Epithelial cell of prostate (primary cell): ENCODE data around the gene DPH1.

ENCODE experiments used
- DNase-seq: peaks from one replicate; pipeline ENCODE4 v3.0.0-alpha.2; 2011; ENCODE audit warnings: low read depth, low spot score
- H3K27ac ChIP-seq: fragments of 450-650 bp; 2 replicates; pipeline ENCODE4 v1.5.1; 2017; ENCODE audit warnings: mild to moderate bottlenecking

Gene DPH1

GRCh38 chr17:2025220-2025621, 4.7 kb upstream of the DPH1 start, which contains the start of gene RTN4RL1:
Gene RTN4RL1 (minus strand): TSS chr17:2025334. CDS start chr17:2024865, 469 bp downstream.
- H3K27ac ChIP-seq, result no peak within 1 kb of the TSS
- peak; percentile 53 for DNase-seq

GRCh38 chr17:2025622-2026309, 4.2 kb upstream of the DPH1 start:
- no peak for DNase-seq

GRCh38 chr17:2027528-2028233, 2.3 kb upstream of the DPH1 start:
- H3K27ac ChIP-seq, result no peak overlapping the region

More at GRCh38 chr17:2025622-2026309, 4.2 kb upstream of the DPH1 start:
- no peak overlapping the region for H3K27ac ChIP-seq

GRCh38 chr17:2028234-2028614, 1.7 kb upstream of the DPH1 start:
- no peak for DNase-seq
- no peak overlapping the region for H3K27ac ChIP-seq

More at GRCh38 chr17:2027528-2028233, 2.3 kb upstream of the DPH1 start:
- no peak for DNase-seq

- no peak overlapping the region for H3K27ac ChIP-seq
- no peak for DNase-seq
Observed at GRCh38 chr17:2028737-2029136, 1.2 kb upstream of the DPH1 start.

GRCh38 chr17:2030779-2031163, 818 bp downstream of the DPH1 start:
- DNase-seq, result no peak
- H3K27ac ChIP-seq, result no peak overlapping the region

GRCh38 chr17:2033153-2033552, 3.2 kb downstream of the DPH1 start:
- no peak for DNase-seq
- no peak overlapping the region for H3K27ac ChIP-seq

GRCh38 chr17:2034157-2034556, 4.2 kb downstream of the DPH1 start:
- H3K27ac ChIP-seq, result no peak overlapping the region
- DNase-seq, result no peak

GRCh38 chr17:2034806-2035540, 5.0 kb downstream of the DPH1 start:
- DNase-seq, result no peak

GRCh38 chr17:2035541-2036488, 5.9 kb downstream of the DPH1 start:
- DNase-seq, result no peak
- H3K27ac ChIP-seq, result no peak overlapping the region

More at GRCh38 chr17:2034806-2035540, 5.0 kb downstream of the DPH1 start:
- no peak overlapping the region for H3K27ac ChIP-seq

GRCh38 chr17:2037155-2037554, 7.2 kb downstream of the DPH1 start:
- no peak for DNase-seq

GRCh38 chr17:2040219-2040827, 10.4 kb downstream of the DPH1 start:
- DNase-seq, result no peak
- no peak overlapping the region for H3K27ac ChIP-seq

More at GRCh38 chr17:2037155-2037554, 7.2 kb downstream of the DPH1 start:
- no peak overlapping the region for H3K27ac ChIP-seq

GRCh38 chr17:2040942-2041560, 11.1 kb downstream of the DPH1 start:
- DNase-seq, result no peak
- H3K27ac ChIP-seq, result no peak overlapping the region

GRCh38 chr17:2041561-2042389, 11.8 kb downstream of the DPH1 start, which contains the start of gene OVCA2:
Gene OVCA2 (plus strand): TSS chr17:2042022. CDS start chr17:2042048, 26 bp downstream.
- peak; percentile 51 for DNase-seq
- peak within 1 kb of the TSS; percentile 78 for H3K27ac ChIP-seq

GRCh38 chr17:2042390-2042847, 12.5 kb downstream of the DPH1 start:
- no peak for DNase-seq

GRCh38 chr17:2042933-2043332, 13.0 kb downstream of the DPH1 start:
- peak overlapping the region; percentile 78 for H3K27ac ChIP-seq
- DNase-seq, result no peak

More at GRCh38 chr17:2042390-2042847, 12.5 kb downstream of the DPH1 start:
- H3K27ac ChIP-seq, result peak overlapping the region; percentile 78

- peak; percentile 40 for DNase-seq
Observed at GRCh38 chr17:2043785-2044184, 13.8 kb downstream of the DPH1 start.

More at GRCh38 chr17:2043785-2044184, 13.8 kb downstream of the DPH1 start:
- H3K27ac ChIP-seq, result peak overlapping the region; percentile 78
